Measurements from ENCODE around the gene GHRL. TPM values are rescaled to one million over a fixed set of nuclear protein-coding genes. Genes with fewer than 3 reads are reported as not detected.

Gene GHRL, protein sequence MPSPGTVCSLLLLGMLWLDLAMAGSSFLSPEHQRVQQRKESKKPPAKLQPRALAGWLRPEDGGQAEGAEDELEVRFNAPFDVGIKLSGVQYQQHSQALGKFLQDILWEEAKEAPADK
- 2.7 TPM for polyA plus RNA-seq (ENCODE audit: insufficient read length)
- long read RNA-seq, donor 1, partial matches to known transcripts, result 0 of 2 reads
- long read RNA-seq, donor 1, other reads (novel, unspliced or antisense), result 0 of 2 reads
- long read RNA-seq, donor 2, result 0 reads
- long read RNA-seq, donor 3, partial matches to known transcripts, result 0 of 1 reads
- long read RNA-seq, donor 3, other reads (novel, unspliced or antisense), result 0 of 1 reads
- long read RNA-seq, donor 4, result 0 reads
- long read RNA-seq, donor 5, partial matches to known transcripts, result 0 of 1 reads
- long read RNA-seq, donor 5, other reads (novel, unspliced or antisense), result 0 of 1 reads
- long read RNA-seq, donor 6, result 0 reads
- long read RNA-seq, donor 7, partial matches to known transcripts, result 0 of 1 reads
- long read RNA-seq, donor 7, other reads (novel, unspliced or antisense), result 0 of 1 reads
- long read RNA-seq, donor 8, partial matches to known transcripts, result 0 of 1 reads
- long read RNA-seq, donor 8, other reads (novel, unspliced or antisense), result 0 of 1 reads

DNA sequence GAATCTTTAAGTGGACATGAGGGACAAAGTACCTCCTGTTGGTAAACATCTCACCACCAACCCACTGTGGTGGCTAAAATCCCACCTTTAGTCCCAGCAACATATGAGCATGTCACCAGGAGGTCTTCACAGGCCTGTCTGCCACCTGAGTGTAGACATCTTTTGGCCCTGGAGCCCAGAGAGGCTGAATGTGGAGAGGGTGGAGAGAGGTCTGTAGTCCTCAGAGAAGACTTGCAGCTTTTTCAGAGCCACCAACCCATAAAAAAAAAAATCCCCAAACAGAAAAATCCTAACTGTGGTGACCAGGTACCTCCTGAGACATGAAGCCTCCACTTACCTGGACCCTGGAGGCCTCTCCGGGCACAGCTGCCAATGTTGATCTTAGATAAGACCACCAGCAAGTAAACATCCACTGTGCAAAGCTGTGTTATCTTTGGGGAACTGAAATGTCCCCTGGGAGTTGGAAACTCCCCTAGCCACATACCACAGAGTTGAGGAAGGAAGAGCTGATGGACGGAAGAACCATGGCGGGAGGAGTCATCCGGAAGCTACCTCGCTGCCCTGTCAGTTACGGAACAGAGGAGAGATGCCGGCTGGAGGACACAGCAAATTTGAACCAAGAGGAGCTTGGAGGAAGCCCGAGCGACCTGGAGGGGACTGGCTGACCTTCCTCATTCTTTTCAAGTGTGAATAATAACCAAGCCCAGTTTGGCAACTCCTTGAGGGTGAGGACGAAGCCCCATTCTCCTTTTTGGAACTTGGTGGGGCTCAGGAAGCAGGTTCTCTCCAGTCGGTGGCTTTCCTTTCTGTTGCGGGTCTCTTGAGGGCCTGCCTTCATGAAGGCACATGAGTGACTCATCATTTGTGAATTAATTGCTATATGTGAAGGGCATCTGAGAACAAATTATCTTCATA, at the start of gene GHRL:
Gene GHRL, minus strand, starts transcription at position 443 of the 915 bp plus-strand sequence. CDS start 2,767 bp downstream, outside the sequence.
- no peak for DNase-seq

DNA sequence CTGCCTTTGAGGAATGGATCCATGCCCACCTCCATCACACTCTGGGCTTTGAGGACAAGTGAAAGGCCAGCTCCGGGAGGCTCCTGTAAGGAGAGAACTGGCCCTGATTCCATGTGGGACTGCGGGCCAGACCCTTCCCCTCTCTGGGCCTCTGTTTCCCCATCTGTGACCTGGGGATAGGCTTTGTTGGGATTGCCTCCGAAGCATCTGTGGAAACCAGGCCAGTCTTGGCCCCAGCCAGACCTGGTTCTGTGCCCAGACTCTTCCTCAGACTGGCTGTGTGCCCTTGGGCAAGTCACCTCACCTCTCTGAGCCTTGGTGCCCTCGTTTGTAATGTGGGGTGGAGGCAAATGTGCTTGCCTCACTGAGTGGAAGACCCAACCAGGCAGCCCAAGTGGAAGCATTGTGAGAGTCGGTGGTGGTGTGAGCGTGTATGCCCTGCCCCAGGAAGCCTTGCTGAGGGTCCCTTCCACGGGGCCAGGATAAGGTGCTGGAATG, 49.2 kb upstream of the GHRL start:
- DNase-seq, result no peak

DNA sequence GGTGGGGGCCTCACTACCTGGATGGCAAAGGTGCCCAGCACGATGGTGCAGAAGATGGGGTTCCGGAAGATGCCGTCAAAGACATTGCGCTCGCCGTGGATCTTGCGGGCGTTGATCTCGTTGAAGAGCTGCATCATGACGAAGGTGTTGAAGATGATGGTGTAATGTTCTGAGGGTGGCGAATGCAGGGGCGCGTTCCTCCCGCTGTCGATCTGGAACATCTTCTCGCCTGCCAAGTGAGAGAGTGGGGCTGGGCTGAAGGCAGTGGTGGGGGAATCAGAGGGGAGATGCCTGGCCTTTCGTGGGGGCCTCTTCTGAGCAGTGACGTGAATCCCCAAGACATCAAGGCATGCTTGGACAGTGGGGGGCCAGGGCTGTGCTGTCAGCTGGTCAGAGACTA, 47.7 kb upstream of the GHRL start:
- no peak for DNase-seq

DNA sequence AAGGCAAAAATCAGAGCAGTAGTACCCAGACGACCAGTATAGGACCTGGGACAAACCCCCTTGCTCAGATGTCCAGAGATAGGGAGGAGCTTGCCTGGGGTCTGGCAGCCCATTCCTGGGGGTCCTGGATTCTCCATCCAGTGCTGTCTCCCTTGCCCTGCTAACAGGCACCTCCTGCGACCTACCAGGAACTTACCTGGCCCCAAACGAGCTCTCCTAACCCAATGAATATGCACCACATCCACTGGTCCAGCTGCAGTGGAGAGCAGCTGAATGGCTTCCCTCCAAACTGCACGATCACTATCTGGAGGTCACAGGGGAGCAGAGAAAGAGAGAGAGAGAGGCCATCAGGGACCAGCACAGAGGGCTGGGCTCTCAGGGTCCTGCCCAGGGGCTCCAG, 47.3 kb upstream of the GHRL start:
- no peak for DNase-seq

DNA sequence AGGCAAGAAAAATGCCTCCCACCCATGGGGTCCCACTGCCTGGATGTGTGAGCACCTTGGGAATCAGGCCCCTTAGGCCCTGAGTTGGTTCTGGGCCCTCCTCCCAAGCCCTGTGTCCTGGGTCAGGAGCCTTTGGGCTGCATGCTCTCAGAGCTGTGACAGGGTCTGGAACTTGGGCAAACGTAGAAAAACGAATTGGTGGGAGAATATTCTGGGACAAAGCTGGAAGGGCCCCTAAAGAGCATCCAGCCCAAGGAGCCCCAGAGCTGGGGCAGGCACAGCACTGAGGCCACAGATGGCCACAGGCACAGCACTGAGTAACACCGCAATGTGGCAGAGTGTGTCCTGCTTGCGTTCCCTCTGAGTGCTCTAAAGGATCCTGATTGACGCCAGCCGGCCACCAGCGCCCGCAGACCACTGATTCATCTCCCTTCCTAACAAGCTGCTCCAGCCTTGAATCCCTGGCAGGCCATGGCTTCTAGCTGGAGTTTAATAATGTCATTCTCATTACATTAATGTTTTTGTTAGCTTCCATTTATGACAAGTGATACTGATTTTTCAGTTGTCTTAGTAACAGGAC, 46.7 kb upstream of the GHRL start:
- DNase-seq, result no peak

DNA sequence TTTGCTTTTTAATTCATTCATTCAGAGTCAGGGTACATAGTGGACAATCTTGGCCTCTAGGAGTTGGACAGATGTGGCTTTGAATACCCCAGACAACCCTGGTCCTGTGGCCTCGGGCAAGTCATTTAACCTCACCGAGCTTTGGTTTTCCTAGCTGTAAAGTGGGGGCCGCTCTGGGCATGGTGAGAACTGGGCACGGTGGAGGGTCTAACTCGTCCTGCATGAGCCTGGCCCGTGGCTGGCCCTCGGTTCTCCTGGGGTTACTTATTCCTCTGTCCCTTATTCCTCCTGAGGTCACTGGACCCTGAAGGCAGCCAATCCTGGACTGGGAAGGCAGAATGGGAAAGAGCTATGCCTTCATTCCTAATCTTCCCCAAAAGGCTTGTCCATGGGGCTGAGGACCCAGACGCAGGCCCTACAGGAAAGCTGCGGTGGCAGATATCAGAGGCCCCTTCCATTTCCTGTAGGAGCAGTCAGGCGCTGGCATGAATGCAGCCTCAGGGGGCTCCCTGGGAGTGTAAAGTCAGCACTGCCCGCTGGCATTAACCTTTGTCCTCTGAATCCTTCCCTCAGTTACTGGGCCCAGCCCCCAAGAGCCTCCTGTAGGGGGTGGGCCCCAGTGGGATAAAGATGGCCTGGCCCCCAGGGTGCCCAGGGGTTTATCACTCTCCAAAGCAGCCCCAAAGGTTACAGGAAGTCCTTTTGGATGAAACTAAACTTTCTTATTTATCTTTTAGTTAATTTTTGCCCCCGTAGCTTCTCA, 46.0 kb upstream of the GHRL start:
- DNase-seq, result no peak

DNA sequence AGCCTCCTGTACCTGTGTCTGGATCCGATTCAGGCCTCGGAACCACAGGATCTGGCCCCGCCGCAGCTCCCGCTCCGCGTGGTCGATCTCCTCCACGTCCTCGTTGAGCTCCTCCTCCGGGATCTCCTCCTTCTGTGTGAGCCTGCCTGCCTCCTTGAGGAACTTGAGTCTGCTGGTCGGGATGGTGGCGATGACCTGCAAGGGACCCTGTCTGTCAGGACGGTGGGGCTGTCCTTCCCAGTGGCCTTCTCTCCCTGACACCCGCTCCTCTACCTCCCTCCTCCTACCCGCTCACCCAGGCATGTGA, 45.4 kb upstream of the GHRL start:
- DNase-seq, result no peak

DNA sequence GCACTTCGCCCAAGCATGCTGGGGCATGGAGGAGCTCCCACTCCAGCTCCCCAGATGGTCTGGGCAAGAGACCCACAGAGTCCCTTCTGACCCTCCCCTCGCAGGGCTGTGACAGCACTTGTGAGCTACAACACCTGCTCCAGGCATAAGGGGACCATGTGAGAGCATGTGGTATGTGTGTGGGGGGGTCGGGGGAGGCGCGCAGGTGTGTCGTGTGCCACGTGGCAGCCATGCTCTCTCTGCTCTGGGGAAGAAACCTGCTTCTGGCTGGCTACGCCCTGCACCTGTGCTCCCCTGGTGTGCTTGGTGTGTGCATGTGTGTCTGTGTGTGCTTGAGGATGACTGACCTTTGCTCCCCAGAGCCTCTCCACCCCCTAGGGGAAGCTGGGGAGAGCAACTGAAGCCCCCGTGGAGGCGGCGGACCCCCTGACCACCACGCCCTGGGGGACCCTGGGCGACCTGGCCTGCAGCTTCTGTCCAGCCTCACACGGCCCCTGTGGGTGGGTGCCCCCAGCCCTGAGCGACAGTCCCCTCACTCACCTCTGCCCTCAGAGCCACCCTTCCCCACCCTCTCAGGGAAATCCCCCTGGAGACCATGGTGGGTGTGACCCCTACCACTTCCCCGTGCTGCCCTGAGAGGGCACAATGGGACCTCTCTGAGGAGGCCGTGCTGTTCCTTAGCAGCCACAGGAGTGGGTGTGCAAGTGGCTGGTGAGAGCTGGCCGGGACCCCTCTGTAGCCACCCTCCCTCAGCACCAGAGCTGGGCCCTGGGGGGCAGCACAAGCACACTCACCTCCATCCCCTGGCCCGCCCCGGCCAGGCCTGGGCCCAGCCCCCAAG, 44.8 kb upstream of the GHRL start:
- no peak for DNase-seq

DNA sequence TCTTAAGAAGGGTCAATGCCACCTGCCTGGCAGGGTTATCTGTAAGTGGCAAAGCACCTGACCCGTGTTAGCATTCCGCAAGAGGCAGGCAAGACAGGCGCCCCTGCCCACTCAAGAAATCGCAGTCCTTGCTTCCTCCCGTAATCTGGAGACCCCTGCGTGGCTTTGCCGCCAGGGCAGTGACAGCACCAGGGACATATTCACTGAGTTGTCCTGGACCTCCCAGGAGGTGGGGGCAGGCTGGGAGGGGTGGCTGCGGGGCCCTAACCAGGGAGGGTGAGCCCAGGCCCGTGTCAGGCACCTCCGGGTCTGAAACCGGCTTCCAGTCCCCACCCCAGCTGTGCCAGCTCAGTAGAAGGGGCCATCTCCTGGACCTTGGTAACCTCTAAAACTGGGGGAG, 44.0 kb upstream of the GHRL start:
- no peak for DNase-seq

DNA sequence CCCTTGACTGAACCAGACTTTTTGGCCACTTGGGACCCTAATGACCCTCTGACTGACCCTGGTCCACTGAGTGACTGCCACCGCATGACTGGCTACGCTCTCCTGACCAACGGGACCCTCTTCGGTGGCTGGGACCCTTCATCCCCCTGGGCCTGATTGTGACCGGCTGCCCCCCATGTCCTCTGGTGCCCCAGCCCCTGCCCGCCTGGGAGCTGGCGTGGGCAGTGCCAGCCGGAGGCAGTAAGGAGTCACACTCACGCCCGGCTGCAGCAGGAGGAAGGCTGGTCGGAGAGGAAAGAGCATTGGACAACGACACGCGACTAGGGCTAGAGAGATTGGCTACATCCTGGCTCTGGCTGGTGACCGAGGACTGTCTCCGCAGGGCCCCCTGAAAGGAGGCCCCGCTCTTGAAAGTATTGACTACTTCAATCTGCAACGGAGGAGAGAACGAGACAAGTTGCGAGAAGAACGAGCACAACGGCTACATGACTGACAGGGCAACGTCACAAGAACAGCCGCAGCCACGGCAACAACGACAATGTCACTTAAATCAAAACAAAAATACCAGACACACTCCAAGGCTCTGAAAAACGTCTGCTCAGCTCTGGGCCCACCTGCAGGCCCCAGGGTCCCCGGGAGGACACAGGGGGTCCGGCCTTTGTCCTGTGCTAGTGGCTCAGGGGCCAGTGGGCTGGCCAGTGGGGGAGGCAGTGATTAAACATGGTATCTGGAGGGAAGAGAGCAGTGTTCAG, 43.3 kb upstream of the GHRL start:
- no peak for DNase-seq

DNA sequence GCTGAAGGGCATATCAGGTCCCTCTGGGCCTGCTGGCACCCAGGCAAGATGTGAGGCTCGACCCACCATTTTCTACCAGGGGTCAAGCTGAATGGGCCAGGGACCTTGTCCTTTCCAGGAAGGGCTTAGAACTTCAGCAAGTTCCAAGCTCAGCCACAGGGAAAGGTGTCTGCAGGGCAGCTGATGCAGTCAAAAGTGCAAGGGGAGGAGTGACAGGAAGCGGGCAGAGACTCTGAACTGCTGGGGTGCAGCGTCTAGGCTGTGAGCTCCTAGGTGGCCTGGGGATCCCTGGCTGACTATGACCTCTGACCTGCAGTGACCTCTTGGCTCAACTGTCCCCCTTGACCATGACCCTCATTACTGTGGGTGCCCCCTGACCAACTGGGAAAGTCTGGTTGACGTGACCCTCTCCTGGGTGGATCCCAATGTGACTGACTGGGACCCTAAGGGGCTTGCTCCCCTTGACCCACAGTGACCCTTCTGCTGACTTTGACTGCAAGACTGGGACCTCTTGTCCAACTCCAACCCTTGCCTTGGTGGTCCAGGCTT, 42.5 kb upstream of the GHRL start:
- DNase-seq, result no peak

DNA sequence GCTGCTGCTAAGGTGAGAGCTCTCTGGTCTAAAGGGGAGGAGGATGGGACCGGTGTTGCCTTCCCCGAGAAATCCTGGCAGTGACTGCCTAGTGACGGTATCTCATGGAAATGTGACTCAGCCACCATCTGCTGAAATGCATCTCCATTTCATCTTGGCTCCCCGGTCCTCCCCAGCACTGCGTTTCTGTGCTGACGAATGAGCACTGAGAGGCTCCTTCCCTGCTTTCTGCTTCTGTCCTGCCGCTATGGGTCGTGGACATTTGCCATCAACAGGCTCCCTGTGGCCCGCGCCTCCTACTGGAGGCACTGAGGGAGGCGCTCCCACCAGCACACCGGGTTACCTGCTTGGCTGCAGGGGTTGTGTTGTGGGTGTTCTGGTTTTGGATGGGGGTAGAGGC, 41.7 kb upstream of the GHRL start:
- DNase-seq, result no peak

DNA sequence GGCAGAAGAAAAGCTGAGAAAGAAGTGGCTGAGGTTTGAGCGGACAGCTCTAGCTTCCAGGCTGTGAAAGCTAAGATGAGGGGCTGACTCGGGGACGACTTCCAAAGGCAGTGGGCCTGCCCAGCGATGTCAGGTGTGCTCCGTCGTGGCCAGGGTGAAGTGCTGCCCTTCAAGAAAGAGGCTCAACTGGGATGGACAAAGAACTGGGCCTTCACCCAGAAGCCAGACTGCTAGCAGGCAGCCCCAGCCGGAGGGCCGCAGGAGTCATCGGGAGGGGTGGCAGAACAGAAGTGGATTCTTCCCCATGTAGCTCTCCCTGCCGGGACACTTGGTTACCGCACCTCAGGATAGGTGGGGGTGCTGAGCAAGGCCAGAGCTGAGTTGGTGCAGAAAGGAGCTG, 41.3 kb upstream of the GHRL start:
- no peak for DNase-seq

DNA sequence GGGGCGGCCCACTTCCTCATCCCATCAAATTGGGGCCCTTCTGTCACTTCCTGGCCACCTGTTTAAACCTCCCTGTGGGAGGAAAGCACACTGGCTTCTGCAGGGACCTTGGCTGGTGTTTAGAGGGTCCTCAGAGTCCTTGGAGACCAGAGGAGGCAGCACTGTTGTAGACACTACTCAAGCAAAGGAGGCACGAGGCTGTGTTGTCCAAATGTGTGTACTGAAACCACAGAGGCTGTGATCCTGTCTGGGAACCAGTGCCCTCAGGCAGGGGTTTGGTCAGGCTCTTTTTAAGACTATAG, 40.6 kb upstream of the GHRL start:
- DNase-seq, result no peak

DNA sequence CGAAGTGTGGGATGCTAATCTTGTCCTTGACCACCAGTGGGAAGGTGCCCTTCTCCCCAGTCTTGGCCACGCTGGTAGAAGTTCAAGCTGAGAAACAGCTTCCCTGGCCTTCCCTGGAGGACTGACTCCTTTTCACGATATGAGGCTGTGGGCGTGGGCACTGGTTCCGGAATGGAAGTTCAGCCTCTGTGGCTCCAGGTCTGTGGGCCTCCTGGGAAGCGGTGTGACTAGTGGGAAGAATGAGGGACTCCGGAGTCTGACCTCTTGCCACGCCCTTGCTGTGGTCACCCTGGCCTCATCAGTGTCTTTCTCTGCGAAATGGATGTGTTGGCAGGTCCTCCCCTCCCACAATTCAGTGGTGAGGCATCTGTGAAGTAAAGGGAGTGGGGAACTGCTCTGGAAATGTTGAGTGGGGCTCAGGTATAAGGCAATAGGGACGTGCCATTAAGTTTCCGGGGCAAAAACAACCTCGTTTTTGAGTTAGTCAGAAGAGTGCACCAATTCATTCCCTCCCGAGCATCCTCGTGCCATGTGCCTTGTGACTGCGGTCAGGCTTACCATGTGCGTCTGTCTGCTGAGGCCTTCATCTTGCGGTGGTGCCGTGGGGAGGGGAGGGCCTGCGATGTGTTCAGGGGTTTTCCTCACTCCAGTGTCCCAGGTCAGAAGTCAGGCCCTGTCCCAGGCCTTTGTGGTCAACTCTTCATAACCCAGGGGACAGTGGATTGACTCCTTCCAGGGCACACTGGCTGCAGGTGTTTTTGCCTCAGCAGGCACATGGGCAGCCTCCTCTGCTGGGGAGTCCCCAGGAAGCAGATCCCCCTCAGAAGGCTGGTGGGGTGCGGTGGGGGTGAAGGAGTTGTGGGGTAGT, 40.0 kb upstream of the GHRL start:
- no peak for DNase-seq

DNA sequence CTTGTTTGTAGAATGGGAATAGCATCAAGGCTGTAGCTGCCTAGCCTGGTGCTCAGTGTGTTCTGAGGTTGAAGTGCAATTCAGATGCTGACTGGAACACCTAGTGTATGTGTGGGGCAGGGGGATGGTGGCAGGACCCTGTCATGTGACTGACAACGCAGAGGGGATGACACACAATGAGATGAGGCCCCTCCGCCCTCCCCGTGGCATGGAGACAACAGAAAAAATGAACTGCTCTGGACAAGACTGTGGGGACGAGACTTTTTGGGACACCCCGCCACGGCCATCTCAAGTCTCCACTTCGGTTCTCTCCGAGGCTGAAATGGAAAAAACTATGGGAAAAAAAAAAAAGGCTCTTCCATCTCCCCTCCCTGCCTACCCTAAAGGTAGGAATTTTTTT, 38.6 kb upstream of the GHRL start:
- DNase-seq, result no peak

DNA sequence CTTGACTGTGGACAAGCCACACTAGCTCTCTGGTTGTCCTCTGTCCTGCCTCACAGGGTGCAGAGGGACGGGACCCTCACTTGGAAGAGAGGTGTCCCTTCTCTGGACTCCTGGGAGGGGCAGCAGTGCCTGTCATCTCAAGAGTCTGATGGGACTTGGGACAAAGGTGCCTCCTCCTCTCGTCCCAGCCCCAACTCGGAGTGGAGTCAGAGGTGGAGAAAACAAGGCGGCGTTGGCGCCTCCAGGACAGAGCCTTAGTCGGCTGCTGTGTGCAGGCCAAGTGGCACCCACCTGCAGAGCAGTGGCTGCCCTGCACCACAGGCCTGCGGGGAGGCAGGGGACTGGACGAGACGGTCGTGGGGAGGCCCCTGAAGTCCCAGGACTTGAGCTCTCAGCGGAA, 37.6 kb upstream of the GHRL start:
- no peak for DNase-seq

DNA sequence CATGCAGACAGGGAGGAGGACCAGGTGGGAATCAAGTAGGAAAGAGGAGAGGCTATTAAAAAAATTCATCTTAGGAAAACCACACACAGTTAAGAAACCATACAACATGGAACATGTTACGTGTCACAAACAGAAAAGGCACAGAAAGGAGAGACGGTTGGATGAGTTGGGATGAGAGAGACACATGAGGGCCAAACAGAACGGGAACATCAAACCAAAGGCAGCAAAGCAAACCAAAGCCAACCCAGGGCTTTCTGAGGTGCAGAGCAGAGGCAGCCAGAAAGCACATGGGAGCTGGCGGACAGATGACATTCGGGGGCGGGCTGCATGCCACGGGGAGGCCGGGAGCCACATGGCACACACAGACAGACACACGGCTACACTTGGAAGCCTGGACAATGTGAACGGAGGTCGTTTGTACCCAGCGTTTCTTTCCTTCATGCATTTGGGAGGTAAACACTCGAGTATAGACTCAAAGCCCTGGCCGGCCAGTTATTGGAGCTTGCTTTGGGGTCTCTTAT, 36.8 kb upstream of the GHRL start:
- DNase-seq, result no peak

All from left kidney (tissue), 8 donors.